Measurements from ENCODE around the gene ARHGAP26.
"Not testable (repeated sequence)": the region's sequence is repeated elsewhere in the genome, so short reads cannot be mapped to it uniquely, and the experiment has no call there.

Gene ARHGAP26

DNA sequence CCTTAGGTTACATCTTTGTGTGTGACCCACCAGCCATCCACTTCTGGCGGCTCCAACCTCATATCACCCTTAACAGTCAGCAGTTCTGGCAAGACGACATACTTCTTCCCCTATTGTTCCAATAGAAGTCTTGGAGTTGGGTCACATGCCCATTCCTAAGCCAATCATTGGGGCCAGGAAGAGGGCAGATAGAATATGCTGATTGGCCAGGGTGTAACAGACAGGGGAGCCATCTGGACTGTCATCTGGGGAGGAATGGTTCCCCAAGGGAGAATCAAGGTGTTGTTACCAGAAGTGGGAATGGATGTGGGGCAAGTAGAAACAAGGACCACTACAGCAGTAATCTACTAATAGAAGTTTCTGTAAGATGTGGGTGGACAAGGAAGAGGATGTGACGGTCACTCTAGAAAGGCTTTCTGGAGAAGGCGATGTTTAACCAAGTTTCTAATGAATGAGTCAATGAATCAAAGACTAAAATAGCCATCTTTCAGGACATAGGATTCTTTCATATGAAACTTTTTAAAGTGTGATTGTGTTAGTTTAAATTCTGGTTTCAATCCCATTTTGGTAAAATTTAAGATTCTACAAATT lies 200.4 kb downstream of the ARHGAP26 start:
- FAIRE-seq, result no peak

DNA sequence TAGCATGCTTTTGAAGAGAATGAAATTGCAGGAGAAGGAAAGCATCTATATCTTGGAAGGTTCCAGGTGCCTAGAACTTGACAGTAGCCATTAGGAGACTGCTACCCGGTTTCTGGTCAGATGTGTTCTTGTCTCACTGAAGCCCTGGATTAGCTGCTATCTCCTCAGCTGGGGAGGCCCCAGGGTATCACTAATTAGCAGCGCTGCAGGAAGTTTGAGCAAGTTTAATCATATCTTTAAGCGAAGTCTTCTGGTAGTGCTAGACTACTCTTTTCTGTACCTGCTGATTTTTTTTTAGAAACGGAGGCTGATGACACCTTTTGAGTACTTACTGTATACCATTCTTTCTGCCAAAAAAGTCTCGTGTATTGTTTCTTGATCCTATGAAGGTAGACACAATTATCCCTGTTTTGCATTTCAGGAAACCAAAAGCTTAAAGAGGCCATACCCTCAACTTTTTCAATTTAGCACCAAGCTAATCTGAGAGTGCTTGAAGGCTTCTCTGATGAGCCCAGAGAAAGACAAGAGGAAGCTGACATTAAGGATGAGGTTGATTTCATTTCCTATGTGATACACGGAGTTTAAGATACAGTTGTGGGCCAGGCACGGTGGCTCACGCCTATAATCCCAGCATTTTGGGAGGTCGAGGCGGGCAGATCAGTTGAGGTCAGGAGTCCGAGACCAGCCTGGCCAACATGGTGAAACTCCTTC lies 201.3 kb downstream of the ARHGAP26 start:
- FAIRE-seq, result no peak

DNA sequence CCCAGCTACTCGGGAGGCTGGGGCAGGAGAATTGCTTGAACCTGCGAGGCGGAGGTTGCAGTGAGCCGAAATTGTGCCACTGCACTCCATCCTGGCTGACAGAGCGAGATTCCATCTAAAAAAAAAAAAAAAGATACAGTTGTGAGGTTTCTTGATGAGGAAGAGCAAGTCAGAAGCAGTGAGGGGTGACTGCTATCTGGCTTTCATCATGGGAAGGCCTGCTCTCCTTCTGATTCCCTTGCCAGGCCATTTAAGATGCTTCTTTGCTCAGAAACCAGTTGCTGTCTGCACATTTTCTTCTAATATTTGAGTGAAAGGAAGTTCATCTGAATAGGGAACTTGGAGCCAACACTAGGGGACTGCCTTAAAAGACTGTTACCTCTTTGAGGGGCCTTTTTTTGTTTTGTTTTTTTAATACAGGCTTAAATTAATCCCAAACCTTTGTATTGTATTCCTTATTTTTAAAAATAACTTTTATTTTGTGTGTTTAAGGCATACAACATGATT lies 201.9 kb downstream of the ARHGAP26 start:
- no peak for FAIRE-seq

GRCh38 chr5:142973932-142974331 lies 203.8 kb downstream of the ARHGAP26 start:
- no peak for FAIRE-seq

GRCh38 chr5:142974409-142974808 lies 204.2 kb downstream of the ARHGAP26 start:
- FAIRE-seq, result no peak

DNA sequence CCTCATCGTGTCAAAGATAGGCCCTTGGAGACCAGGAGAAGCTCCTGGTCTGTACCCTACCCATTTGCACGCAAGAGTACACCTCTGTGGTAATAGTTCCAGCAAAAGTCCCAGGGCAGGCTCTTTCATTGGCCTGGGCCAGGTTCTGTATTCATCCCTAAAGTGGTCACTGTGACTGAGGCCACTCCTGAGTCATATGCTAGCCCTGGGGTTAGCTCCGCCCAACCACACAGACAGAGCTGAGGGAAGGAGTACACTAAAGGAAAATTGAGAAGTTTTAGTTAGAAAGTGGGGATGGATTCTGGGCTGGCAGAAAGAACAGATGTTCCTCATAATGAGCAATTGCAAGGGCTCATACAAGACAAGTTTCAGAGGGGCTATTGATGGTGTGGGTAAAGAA lies 206.7 kb downstream of the ARHGAP26 start:
- no peak for FAIRE-seq

DNA sequence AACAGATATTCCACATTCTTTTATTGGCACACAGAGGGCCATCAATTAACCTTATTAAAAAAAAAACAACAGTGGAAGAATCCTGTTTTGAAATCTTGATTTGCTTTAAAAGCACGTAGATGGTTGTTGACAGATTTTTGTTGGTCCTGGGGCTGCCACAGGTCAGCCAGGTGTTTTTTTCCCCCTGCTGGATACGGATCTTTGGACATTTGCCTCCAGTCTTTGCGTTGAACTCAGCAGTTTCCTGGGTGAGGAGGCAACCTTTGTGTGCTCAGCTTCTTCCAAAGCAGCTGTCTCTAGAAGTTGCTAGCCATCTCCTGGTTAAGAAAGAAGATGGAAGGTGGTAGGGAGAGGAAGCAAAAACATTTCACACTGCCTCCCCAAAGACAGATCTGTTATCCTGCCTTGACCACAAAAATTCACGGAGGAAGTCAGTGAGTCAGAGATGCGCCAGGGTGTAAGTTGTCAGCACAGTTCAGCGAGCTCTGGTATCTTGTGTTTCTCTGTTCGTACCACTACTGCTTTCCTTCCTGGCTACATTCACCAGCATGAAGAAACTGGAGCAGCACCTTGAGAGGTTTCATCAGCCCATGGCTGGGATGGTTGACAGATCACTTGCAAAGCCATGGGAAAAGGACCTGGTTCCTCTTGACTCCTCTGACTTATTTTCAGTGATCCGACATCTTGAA lies 207.3 kb downstream of the ARHGAP26 start:
- no peak for FAIRE-seq

DNA sequence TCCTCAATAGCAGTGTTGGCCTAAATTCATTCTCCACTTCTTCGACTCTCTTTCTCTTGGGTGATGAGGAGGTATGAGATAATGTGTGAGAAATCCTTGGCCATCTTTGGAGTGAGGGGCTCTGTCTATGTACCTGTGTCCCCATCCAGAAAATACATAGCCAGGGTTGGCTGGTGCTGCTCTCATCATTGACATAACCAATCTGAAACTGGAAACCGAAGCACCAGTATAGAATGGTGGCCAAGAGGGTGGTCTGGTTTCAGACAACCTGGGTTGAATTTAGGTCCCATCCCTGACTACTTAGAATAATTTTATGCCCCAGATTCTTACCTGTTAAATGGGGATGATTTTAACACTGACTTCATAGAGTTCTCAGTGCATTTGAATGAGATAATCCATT lies 208.1 kb downstream of the ARHGAP26 start:
- FAIRE-seq, result no peak

- no peak for FAIRE-seq
Measured at GRCh38 chr5:142978726-142979125, 208.5 kb downstream of the ARHGAP26 start.

GRCh38 chr5:142979636-142980035 lies 209.5 kb downstream of the ARHGAP26 start:
- FAIRE-seq, result no peak

DNA sequence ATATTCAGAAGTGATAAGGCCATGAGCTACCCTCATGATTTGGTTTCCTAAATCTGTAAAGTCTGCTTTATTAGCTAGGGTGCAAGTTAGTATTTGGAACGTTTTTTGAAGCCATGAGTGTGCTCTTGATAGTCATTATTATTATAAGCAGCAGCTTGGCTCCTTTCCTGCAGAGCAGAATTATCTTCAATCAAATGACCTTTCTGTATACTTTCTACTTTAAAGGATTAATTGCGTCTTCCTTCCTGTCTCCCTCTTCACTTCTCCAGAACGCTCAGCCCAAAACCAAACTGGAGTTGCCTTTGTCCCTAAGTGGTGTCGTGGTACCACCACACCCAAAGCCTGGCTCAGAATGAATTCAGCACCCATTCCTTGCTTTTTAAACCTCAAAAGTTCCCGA lies 211.3 kb downstream of the ARHGAP26 start:
- no peak for FAIRE-seq

- FAIRE-seq, result no peak
Measured at GRCh38 chr5:142981886-142982820, 212.0 kb downstream of the ARHGAP26 start.

DNA sequence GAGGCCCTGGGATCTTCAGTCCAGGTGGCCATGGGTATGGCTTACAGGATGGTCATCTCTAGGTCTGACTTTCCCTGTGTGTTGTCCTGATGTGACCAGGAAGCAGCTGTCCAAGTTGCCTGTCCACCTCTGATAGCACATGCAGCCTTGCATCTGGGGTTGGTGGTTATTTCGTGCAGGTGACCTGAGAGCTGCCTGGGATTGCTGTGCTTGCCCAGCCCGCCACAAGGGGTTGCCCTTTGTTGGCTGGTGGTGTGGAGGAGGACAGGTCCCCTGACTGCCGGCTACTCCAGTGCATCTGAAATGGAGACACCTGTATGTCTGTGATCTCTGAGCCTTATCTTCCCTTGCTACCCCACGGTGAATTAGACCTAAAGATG lies 212.6 kb downstream of the ARHGAP26 start:
- FAIRE-seq, result no peak

DNA sequence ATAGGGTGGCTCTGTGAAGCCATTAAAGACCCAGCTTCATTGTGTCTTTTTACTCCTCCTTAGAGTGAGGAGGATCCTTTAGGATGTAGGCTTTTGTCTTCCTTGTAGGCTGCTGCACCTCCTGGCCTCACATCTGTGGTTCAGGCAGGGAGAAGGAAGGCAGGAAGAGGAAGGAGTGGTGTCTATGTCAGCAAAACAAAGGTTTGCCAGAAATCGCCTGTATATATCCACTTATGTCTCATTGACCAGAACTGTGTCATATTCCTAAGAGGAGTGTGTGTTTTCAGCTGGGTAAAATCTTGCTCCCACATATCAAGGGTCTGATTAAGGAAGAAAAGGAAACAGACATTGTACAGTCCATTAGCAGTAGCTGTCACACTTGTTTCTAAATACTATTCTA lies 213.8 kb downstream of the ARHGAP26 start:
- no peak for FAIRE-seq

DNA sequence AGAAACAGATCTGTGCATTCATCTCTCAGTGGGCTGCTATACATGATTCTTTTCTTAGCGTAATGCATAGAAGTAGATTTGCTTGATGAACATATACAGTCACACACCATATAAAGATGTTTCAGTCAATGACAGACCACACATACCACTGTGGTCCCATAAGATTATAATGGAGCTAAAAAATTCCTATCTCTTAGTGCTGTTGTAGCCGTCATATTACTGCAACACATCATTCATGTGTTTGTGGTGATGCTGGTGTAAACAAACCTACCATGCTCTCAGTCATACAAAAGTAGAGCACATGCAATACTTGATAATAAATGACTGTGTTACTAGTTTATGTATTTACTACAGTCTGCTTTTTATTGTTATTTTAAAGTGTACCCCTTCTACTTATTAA lies 214.3 kb downstream of the ARHGAP26 start:
- FAIRE-seq, result no peak

- not testable (repeated sequence) for FAIRE-seq
Measured at GRCh38 chr5:142989270-142989669, 219.1 kb downstream of the ARHGAP26 start.

DNA sequence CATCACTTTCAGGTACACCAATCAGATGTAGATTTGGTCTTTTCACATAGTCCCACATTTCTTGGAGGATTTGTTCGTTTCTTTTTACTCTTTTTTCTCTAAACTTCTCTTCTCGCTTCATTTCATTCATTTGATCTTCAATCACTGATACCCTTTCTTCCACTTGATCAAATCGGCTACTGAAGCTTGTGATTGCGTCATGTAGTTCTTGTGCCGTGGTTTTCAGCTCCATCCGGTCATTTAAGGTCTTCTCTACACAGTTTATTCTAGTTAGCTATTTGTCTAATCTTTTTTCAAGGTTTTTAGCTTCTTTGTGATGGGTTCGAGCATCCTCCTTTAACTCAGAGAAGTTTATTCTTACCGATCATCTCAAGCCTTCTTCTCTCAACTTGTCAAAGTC lies 219.9 kb downstream of the ARHGAP26 start:
- FAIRE-seq, result not testable (repeated sequence)

GRCh38 chr5:142994218-142994617 lies 224.0 kb downstream of the ARHGAP26 start:
- FAIRE-seq, result no peak

GRCh38 chr5:142995621-142996020 lies 225.4 kb downstream of the ARHGAP26 start:
- FAIRE-seq, result not testable (repeated sequence)

GRCh38 chr5:142997591-142997990 lies 227.4 kb downstream of the ARHGAP26 start:
- FAIRE-seq, result no peak

- no peak for FAIRE-seq
Measured at GRCh38 chr5:142998316-142999020, 228.3 kb downstream of the ARHGAP26 start.

- FAIRE-seq, result not testable (repeated sequence)
Measured at GRCh38 chr5:143000551-143000950, 230.4 kb downstream of the ARHGAP26 start.
